Measurements from ENCODE around the gene EPC2. TPM values are rescaled to one million over a fixed set of nuclear protein-coding genes. Genes with fewer than 3 reads are reported as not detected.

EPC2 gene
- total RNA-seq, 1 donor from 2014 or later = 39.2 TPM

GRCh38 chr2:148737742-148738141 is 93.2 kb downstream of the EPC2 start:
- H3K27me3 Mint-ChIP-seq (ENCODE audit: unreplicated experiment) = no peaks in the 10 kb centered on the region
- H3K4me3 Mint-ChIP-seq (ENCODE audit: unreplicated experiment) = no peak overlapping the region
- no peaks in the 10 kb centered on the region for H3K36me3 Mint-ChIP-seq (ENCODE audit: unreplicated experiment)
- H3K4me1 Mint-ChIP-seq (ENCODE audit: unreplicated experiment) = no peaks in the 10 kb centered on the region
- no peak overlapping the region for H3K27ac Mint-ChIP-seq (ENCODE audit: unreplicated experiment)
- DNase-seq (ENCODE audit: extremely low spot score, unreplicated experiment) = no peak
- TF ChIP-seq, protein P1, sequence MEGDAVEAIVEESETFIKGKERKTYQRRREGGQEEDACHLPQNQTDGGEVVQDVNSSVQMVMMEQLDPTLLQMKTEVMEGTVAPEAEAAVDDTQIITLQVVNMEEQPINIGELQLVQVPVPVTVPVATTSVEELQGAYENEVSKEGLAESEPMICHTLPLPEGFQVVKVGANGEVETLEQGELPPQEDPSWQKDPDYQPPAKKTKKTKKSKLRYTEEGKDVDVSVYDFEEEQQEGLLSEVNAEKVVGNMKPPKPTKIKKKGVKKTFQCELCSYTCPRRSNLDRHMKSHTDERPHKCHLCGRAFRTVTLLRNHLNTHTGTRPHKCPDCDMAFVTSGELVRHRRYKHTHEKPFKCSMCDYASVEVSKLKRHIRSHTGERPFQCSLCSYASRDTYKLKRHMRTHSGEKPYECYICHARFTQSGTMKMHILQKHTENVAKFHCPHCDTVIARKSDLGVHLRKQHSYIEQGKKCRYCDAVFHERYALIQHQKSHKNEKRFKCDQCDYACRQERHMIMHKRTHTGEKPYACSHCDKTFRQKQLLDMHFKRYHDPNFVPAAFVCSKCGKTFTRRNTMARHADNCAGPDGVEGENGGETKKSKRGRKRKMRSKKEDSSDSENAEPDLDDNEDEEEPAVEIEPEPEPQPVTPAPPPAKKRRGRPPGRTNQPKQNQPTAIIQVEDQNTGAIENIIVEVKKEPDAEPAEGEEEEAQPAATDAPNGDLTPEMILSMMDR (IDR thresholded peaks at IDR 0.05) = no peak
- no peaks in the 10 kb centered on the region for H3K9me3 Mint-ChIP-seq (ENCODE audit: unreplicated experiment)

- Mint-ChIP-seq H3K9me3 (ENCODE audit: unreplicated experiment) (no peaks in the 10 kb centered on the region), H3K27ac (ENCODE audit: unreplicated experiment) (no peak overlapping the region), H3K4me3 (ENCODE audit: unreplicated experiment) (no peak overlapping the region), H3K36me3 (ENCODE audit: unreplicated experiment) (no peaks in the 10 kb centered on the region), H3K4me1 (ENCODE audit: unreplicated experiment) (no peaks in the 10 kb centered on the region), H3K27me3 (ENCODE audit: unreplicated experiment) (no peaks in the 10 kb centered on the region)
- TF ChIP-seq, protein P1 (IDR thresholded peaks at IDR 0.05) = no peak
- no peak for DNase-seq (ENCODE audit: extremely low spot score, unreplicated experiment)
Observed at GRCh38 chr2:148739454-148740105, 95.0 kb downstream of the EPC2 start.

DNA sequence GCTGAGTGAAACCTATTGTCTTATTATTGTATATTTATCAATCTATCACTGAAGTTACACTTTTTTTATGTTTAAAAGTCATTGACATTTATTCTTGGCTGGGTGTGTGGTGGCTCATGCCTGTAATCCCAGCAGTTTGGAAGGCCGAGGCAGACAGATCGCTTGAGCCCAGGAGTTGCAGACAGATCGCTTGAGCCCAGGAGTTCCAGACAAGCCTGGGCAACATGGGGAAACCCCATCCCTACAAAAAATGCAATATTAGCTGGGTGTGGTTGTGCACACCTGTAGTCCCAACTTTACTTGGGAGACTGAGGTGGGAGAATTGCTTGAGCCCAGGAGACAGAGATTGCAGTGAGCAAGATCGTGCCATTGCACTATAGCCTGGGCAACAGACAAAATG is 97.8 kb downstream of the EPC2 start:
- Mint-ChIP-seq H3K27ac (ENCODE audit: unreplicated experiment) (no peak overlapping the region), H3K4me1 (ENCODE audit: unreplicated experiment) (no peaks in the 10 kb centered on the region), H3K4me3 (ENCODE audit: unreplicated experiment) (no peak overlapping the region), H3K36me3 (ENCODE audit: unreplicated experiment) (peaks cover 7% of the 10 kb centered on the region), H3K27me3 (ENCODE audit: unreplicated experiment) (no peaks in the 10 kb centered on the region), H3K9me3 (ENCODE audit: unreplicated experiment) (no peaks in the 10 kb centered on the region)
- DNase-seq (ENCODE audit: extremely low spot score, unreplicated experiment) = no peak
- TF ChIP-seq, protein P1 (IDR thresholded peaks at IDR 0.05) = no peak

GRCh38 chr2:148745151-148745851 is 100.8 kb downstream of the EPC2 start:
- Mint-ChIP-seq H3K4me1 (ENCODE audit: unreplicated experiment) (no peaks in the 10 kb centered on the region), H3K27me3 (ENCODE audit: unreplicated experiment) (no peaks in the 10 kb centered on the region), H3K9me3 (ENCODE audit: unreplicated experiment) (no peaks in the 10 kb centered on the region), H3K4me3 (ENCODE audit: unreplicated experiment) (no peak overlapping the region), H3K36me3 (ENCODE audit: unreplicated experiment) (peaks cover 11% of the 10 kb centered on the region), H3K27ac (ENCODE audit: unreplicated experiment) (no peak overlapping the region)
- TF ChIP-seq, protein P1 (IDR thresholded peaks at IDR 0.05) = no peak
- DNase-seq (ENCODE audit: extremely low spot score, unreplicated experiment) = no peak

DNA sequence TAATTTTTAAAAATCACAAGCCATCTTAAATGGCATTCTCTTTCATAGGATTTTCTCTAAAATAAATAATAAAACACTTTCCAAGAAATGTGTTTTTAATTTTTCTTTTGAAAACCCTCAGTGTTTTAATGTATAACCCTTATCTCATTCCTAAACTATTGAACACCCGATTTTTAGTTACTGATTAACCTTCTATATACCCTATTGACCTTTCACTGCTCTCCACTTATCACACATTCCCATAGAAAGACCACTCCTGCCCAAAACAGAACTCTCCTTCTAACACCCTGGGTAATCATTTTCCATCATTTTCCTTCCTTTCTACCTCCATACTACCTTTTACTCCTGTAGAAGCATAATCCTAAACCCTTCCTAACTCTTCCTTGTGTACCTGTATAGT is 102.4 kb downstream of the EPC2 start:
- no peaks in the 10 kb centered on the region for H3K4me1 Mint-ChIP-seq (ENCODE audit: unreplicated experiment)
- no peaks in the 10 kb centered on the region for H3K27me3 Mint-ChIP-seq (ENCODE audit: unreplicated experiment)
- no peaks in the 10 kb centered on the region for H3K9me3 Mint-ChIP-seq (ENCODE audit: unreplicated experiment)
- no peak overlapping the region for H3K27ac Mint-ChIP-seq (ENCODE audit: unreplicated experiment)
- DNase-seq (ENCODE audit: extremely low spot score, unreplicated experiment) = no peak
- TF ChIP-seq, protein P1 (IDR thresholded peaks at IDR 0.05) = no peak
- no peak overlapping the region for H3K4me3 Mint-ChIP-seq (ENCODE audit: unreplicated experiment)
- peaks cover 13% of the 10 kb centered on the region for H3K36me3 Mint-ChIP-seq (ENCODE audit: unreplicated experiment)

All from osteocyte (in vitro differentiated cells).